T-helper 9 cell (primary cell): Measurements from ENCODE around the gene GEMIN5.
"Not testable (repeated sequence)": the region's sequence is repeated elsewhere in the genome, so short reads cannot be mapped to it uniquely, and the experiment has no call there.

ENCODE experiments used
- DNase-seq: peaks from one replicate; pipeline ENCODE4 v3.0.0-alpha.2; 2020
- total RNA-seq, 2 donors: gene quantifications; one replicate each; lab custom pipeline; 2026; lab: John Stamatoyannopoulos, UW

Gene GEMIN5
- 16.2 to 57.1 reads per million in 2 donors for total RNA-seq

- peak; percentile 75 for DNase-seq
Observed at GRCh38 chr5:154937718-154938466, at the start of gene GEMIN5. GEMIN5 (minus strand) TSS chr5:154938211; CDS start chr5:154938133, 78 bp downstream.

- DNase-seq = no peak
Observed at GRCh38 chr5:154986151-154986550, 48.1 kb upstream of the GEMIN5 start.

GRCh38 chr5:154984946-154985516, 47.0 kb upstream of the GEMIN5 start:
- DNase-seq = no peak

- not testable (repeated sequence) for DNase-seq
Observed at GRCh38 chr5:154978294-154978693, 40.3 kb upstream of the GEMIN5 start.

GRCh38 chr5:154977409-154977808, 39.4 kb upstream of the GEMIN5 start:
- no peak for DNase-seq

- not testable (repeated sequence) for DNase-seq
Observed at GRCh38 chr5:154976082-154976481, 38.1 kb upstream of the GEMIN5 start.

GRCh38 chr5:154972476-154973080, 34.6 kb upstream of the GEMIN5 start:
- DNase-seq = no peak

- no peak for DNase-seq
Observed at GRCh38 chr5:154971501-154971900, 33.5 kb upstream of the GEMIN5 start.

GRCh38 chr5:154970759-154971158, 32.7 kb upstream of the GEMIN5 start:
- no peak for DNase-seq

- DNase-seq = no peak
Observed at GRCh38 chr5:154968953-154969352, 30.9 kb upstream of the GEMIN5 start.

- no peak for DNase-seq
Observed at GRCh38 chr5:154967421-154968024, 29.5 kb upstream of the GEMIN5 start.

GRCh38 chr5:154966874-154967273, 28.9 kb upstream of the GEMIN5 start:
- DNase-seq = no peak

- DNase-seq = no peak
Observed at GRCh38 chr5:154966081-154966841, 28.2 kb upstream of the GEMIN5 start.

GRCh38 chr5:154962494-154962893, 24.5 kb upstream of the GEMIN5 start:
- DNase-seq = no peak

GRCh38 chr5:154956712-154957111, 18.7 kb upstream of the GEMIN5 start:
- DNase-seq = no peak

- DNase-seq = no peak
Observed at GRCh38 chr5:154949781-154950180, 11.8 kb upstream of the GEMIN5 start.

- DNase-seq = no peak
Observed at GRCh38 chr5:154948313-154948712, 10.3 kb upstream of the GEMIN5 start.

GRCh38 chr5:154947778-154948177, 9.8 kb upstream of the GEMIN5 start:
- no peak for DNase-seq

- no peak for DNase-seq
Observed at GRCh38 chr5:154945695-154946301, 7.8 kb upstream of the GEMIN5 start.

GRCh38 chr5:154944716-154945115, 6.7 kb upstream of the GEMIN5 start:
- no peak for DNase-seq

GRCh38 chr5:154943527-154943926, 5.5 kb upstream of the GEMIN5 start:
- no peak for DNase-seq
